HFFc6 (cell line): Measurements from ENCODE around the gene MED15. TPM values are rescaled to one million over a fixed set of nuclear protein-coding genes. Genes with fewer than 3 reads are reported as not detected.

Source experiments
- DNase-seq: peaks from one replicate; pipeline ENCODE4 v3.0.0-alpha.2; 2018
- H3K27ac Mint-ChIP-seq: 2 replicates; pipeline ENCODE4 v1.8.0; 2020; ENCODE audit warnings: mild to moderate bottlenecking, mixed read lengths
- H3K27me3 Mint-ChIP-seq: 2 replicates; pipeline ENCODE4 v1.8.0; 2021; ENCODE audit warnings: mild to moderate bottlenecking, moderate library complexity, mixed read lengths; ENCODE audit not compliant: insufficient read depth
- H3K36me3 Mint-ChIP-seq: 2 replicates; pipeline ENCODE4 v1.8.0; 2021; ENCODE audit warnings: low read depth, mixed read lengths
- H3K4me1 Mint-ChIP-seq: 2 replicates; pipeline ENCODE4 v1.8.0; 2020; ENCODE audit warnings: low read depth, mixed read lengths
- H3K4me3 Mint-ChIP-seq: 2 replicates; pipeline ENCODE4 v1.8.0; 2020; ENCODE audit warnings: mild to moderate bottlenecking, moderate library complexity, mixed read lengths
- H3K9me3 Mint-ChIP-seq: 2 replicates; pipeline ENCODE4 v1.8.0; 2020; ENCODE audit warnings: mild to moderate bottlenecking, mixed read lengths
- CTCF ChIP-seq: fragments of 200-600 bp; sonication (generic); IDR thresholded peaks from 2 replicates; pipeline ENCODE4 v1.5.0; 2021; ENCODE audit warnings: antibody characterized with exemption, mild to moderate bottlenecking
- total RNA-seq, 6 experiments: library from RNA; stranded (reverse); fragmentation: NEBNext Ultra II Directional; extraction: Animal tissue kit (Norgen Biotek cat#: 25700); gene quantifications; 2 replicates in 1 of 6; 3 replicates in 5 of 6; pipeline ENCODE4 v1.2.3, GENCODE V29; 2021

Gene MED15
- total RNA-seq, 6 experiments from 2014 or later: 128 to 148 (median 136) TPM

- no peak for TF ChIP-seq CTCF
- Mint-ChIP-seq H3K4me3 (peak overlapping the region; percentile 83), H3K9me3 (no peaks in the 10 kb centered on the region), H3K4me1 (peaks cover 79% of the 10 kb centered on the region), H3K36me3 (peaks cover 46% of the 10 kb centered on the region), H3K27me3 (peaks cover 13% of the 10 kb centered on the region), H3K27ac (peak overlapping the region; percentile 98)
- DNase-seq: peak; percentile 91
Observed at GRCh38 chr22:20566420-20567260, 59.2 kb downstream of the MED15 start.

- peak overlapping the region; percentile 83 for H3K4me3 Mint-ChIP-seq
- peaks cover 83% of the 10 kb centered on the region for H3K4me1 Mint-ChIP-seq
- peak overlapping the region; percentile 98 for H3K27ac Mint-ChIP-seq
- peaks cover 13% of the 10 kb centered on the region for H3K27me3 Mint-ChIP-seq
- no peaks in the 10 kb centered on the region for H3K9me3 Mint-ChIP-seq
- peak; percentile 90 for DNase-seq
- H3K36me3 Mint-ChIP-seq: peaks cover 42% of the 10 kb centered on the region
- TF ChIP-seq CTCF: no peak
Observed at GRCh38 chr22:20567371-20567847, 60.0 kb downstream of the MED15 start.

GRCh38 chr22:20567993-20568417, 60.6 kb downstream of the MED15 start:
- peak; percentile 77 for TF ChIP-seq CTCF
- Mint-ChIP-seq H3K4me1 (peaks cover 83% of the 10 kb centered on the region), H3K36me3 (peaks cover 42% of the 10 kb centered on the region), H3K9me3 (no peaks in the 10 kb centered on the region), H3K27ac (peak overlapping the region; percentile 98), H3K4me3 (peak overlapping the region; percentile 83), H3K27me3 (peaks cover 13% of the 10 kb centered on the region)
- peak; percentile 66 for DNase-seq

GRCh38 chr22:20568502-20569058, 61.2 kb downstream of the MED15 start:
- H3K27ac Mint-ChIP-seq: peak overlapping the region; percentile 98
- H3K9me3 Mint-ChIP-seq: no peaks in the 10 kb centered on the region
- no peak for TF ChIP-seq CTCF
- peaks cover 86% of the 10 kb centered on the region for H3K4me1 Mint-ChIP-seq
- H3K27me3 Mint-ChIP-seq: peaks cover 13% of the 10 kb centered on the region
- no peak for DNase-seq
- H3K36me3 Mint-ChIP-seq: peaks cover 43% of the 10 kb centered on the region
- H3K4me3 Mint-ChIP-seq: peak overlapping the region; percentile 83

- peaks cover 45% of the 10 kb centered on the region for H3K36me3 Mint-ChIP-seq
- TF ChIP-seq CTCF: no peak
- no peaks in the 10 kb centered on the region for H3K9me3 Mint-ChIP-seq
- peak; percentile 99 for DNase-seq
- H3K4me3 Mint-ChIP-seq: peak overlapping the region; percentile 83
- peak overlapping the region; percentile 98 for H3K27ac Mint-ChIP-seq
- H3K4me1 Mint-ChIP-seq: peaks cover 83% of the 10 kb centered on the region
- peaks cover 13% of the 10 kb centered on the region for H3K27me3 Mint-ChIP-seq
Observed at GRCh38 chr22:20569059-20570058, 61.9 kb downstream of the MED15 start.
